GM21717 (cell line): ENCODE results near the gene AGO1.
"Not testable (repeated sequence)": the region's sequence is repeated elsewhere in the genome, so short reads cannot be mapped to it uniquely, and the experiment has no call there.

Experiments used
- ATAC-seq: cut with Tn5 transposase; IDR thresholded peaks from one replicate; pipeline ENCODE4 v1.9.1; 2021; ENCODE audit warnings: mild to moderate bottlenecking, moderate library complexity; ENCODE audit not compliant: unreplicated experiment

The AGO1 gene

DNA sequence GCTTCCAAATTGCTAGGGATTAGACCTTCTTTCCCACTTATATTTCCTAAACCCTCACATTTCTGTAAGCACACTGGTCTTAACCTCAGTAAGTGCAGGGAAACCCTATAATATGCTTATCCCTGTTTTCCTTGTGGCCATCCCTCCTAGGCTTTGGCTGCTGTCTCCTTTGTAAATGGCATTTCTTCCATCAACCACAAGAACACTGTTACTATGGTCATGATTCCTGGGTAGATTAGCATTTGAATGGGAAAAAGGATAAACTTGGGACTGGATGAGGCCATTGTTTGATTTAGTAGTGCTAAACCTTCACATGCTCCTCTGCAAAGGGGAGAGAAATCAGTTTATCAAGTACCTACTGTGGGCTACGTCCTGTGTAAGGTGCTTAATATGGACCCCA is 31.7 kb downstream of the AGO1 start:
- ATAC-seq: no peak

DNA sequence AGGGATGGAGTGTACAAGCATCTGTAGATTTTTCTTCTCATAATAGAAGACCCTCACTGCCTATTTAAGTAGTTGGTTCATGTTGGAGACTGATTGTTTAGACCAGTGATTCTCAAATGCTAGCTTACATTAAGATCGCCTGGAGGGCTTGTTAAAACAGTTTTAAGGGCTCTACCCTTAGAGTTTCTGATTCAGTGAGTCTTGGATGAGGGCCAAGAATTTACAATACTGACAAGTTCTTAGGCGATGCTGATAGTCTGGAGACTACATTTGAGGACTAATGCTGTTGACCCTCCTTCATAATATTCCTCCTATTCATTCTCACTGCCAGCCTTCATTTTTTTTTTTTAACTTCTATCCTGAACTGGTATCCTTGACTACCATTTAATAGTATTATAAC is 32.7 kb downstream of the AGO1 start:
- no peak for ATAC-seq

DNA sequence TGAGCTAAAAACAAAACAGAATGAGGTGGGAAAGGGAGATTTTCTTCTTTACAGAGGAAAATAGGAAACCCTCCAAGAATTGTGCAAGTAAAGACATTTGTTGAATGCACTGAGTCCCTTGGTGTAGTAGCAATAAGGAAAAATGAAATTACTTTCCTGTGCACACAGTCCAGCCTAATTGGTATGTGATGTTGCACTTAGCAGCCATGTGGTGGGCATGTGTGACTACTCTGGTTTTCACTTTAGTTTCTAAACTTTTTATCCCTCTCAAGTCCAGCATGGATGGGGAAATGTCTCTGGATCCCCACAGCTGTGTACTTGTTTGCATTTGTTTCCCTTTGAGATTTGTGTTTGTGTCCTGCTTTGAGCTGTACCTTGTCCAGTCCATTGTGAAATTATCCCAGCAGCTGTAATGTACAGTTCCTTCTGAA is 40.8 kb downstream of the AGO1 start:
- ATAC-seq: no peak

DNA sequence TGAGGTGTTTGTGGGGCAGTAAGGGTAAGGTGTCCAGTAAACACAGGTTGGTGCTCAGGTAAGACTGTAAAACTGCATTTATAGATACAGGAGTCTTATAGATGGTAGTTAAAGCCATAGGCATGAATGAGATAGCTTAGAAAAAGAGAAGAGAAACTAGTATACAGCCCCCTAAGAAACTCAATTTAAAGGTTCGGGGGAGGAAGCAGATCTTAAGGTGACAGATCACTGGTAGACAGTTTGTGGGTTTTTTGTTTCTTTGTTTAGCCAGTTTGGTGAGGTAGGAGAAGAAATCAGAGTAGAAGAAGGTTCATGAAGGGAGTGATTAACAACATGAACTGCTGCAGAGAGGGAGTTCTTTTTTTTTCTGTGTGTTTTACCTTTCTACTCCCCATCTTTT is 41.8 kb downstream of the AGO1 start:
- no peak for ATAC-seq

DNA sequence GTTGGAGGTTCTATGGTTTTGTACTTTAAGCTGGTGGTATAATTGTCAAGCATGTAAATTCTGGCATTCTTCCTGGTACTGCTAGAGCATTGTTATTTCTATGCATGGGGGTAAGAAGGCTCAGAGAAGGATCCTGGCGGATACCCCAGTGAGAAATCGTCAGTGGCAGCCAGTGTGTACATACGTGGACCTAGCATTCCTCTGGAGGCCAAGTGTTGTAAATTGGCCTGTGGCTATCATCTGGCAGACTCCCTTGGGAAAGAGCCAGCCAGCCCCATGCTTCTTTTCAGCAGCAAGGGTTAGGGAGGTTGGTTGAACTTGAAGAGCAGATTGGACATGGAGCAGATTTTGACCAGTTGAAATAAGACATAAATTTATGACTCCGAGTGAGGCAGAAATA is 42.7 kb downstream of the AGO1 start:
- ATAC-seq: no peak

DNA sequence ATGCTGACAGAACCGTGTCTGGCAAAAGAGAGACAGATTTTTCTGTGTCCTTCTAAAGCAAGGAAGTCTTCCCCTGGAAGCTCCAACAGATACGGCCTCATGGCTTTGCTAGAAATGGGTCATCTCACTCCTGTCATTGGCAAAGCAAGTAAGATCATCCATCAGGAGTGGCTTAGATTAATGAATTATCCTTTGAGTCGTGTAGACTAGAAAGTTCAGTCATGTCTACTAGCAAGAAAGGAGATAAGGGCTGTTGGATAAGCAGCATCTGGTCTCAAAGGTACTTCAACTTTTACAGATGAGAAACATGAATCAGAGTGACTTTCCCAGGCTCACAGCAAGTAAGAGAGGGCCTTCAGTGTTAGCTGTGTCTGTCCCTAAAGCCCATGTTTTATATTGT is 44.5 kb downstream of the AGO1 start:
- no peak for ATAC-seq

DNA sequence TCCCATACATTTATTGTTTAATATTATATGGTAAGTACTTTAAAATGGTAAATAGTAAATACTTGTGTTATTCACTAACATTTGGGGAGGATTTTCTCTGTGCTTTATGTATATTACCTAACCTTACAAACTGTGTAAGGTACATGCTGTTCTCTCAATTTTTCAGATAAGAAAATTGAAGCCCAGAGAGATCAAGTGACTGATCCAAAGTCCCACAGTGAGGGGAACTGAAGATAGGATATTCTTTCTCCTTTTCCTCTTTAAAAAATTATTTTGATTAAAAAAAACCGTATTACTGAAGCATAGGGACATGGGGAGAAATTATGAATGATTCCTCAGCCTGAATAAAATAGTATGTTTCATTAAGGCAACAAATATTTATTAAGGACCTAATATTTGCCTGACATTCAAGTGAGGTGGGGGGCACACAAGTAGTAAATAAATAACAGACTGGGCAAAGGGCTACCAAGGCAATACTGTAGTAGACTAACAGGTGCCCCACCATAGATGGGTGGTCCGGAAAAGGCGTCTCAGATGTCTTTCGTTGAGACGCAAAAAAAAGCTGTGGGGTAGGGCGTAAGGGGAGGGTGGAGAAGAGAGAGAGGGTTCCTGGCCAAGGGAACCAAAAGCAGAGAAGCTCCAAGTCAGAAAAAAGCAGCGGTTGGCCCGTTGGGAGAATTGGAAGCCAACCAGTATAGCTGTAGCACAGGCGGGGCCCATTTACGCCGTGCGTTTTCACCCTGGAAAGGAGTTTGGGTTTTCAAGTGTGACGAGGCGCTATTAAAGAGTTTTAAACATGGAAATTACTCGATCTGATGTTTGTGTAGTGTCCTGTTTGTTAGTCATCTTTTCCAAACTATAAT is 47.0 kb downstream of the AGO1 start:
- ATAC-seq: no peak

DNA sequence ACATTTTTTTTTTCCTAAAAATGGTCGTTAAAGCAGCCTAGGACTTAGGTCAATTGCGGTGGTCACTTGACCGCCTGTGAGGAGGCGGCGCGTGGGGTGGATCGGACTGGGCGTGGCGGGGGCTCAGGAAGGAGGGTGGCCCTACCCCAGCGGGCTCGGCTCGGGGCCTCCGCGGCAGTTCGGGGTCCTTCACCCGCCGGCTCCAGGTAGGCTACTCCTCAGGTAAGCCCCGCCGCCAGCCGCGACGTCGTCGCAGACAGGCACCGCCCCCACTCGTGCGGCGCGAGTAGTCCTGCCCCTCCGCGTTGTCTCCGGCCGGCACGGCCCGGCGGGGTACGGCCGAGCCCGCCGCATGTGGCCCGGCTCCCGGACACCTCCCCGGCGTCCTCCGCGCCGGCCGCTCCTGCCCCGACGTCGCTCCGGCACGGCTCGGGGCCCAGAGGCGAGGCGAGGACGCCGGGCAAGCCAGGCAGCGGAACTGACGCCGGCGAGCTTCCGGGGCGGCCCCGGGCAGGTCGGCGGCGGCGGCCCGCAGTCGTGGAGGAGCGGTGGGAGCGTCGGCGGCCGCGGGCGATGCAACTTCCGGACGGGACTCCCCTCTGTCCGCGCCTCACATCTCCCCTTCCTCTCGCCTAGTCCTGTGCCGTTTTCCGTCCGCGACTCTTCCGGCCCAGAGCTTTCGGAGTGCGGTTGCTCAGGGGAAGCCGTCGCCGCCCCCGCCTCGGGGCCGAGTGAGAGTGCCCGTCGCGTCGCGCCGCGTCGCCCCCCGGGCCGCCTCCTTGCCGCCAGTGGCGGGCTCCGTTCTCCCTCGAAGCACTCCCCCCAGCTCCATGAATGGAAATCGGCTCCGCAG is 47.8 kb downstream of the AGO1 start, which contains the start of gene AGO3:
Gene AGO3 (plus strand): TSS at position 513 of the 853 bp plus-strand sequence. CDS start 322 bp downstream, at position 835.
- ATAC-seq: peak; percentile 68

DNA sequence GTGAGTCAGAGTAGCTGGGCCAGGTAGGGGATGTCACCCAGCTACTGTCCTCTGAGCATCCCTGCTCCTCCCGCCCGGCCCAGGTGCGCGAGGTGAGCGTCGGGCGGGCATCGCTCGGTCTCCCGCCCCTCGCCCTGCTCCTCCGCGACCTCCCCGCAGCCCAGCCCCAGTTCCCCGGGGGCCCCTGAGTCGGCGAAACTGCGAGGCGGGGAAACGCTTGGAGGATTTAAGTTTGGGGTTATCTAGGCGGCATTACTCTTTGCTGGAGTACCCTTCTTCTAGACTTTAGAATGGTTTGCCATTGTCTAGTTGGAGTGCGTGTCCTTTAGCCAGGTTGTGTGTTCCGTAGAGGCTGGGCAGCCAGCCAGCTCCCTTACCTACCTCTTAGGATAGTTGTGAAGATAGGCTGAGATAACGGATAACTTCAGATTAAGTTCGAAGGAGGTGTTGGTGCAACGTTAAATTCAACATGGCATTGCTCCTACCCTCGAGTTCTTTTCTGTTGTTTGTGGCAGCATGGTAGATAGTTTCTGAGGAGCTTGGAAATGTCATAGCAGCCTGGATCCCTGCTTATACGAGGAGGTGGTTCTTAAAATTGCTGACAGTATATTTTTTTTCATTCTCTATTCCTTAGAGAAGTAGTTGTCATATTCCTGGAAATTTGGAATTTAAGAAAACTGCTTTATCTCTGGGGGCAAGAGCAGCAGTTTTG is 48.6 kb downstream of the AGO1 start:
- peak; percentile 35 for ATAC-seq

DNA sequence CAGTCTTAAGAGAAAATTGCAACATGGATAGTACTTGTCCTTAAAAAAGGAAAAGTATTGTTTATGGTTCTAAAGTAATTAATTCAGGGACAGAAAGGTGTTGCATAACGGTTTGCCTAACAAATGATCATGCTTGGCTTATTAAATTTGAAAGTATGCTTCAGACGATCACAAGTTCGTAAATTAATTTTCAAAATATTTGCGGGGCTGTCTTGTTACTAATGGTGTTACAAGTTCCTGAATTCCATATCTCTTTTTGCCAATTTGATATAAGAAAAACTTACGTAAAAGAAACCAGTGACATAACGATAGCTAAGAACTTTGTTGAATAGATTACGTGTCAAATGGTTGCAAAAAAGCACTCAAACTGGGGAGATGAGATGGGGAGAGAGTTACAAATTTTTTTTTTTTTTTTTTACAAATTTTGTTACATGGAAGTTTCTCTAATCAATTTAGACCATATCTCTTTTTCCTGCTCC is 49.2 kb downstream of the AGO1 start:
- no peak for ATAC-seq

DNA sequence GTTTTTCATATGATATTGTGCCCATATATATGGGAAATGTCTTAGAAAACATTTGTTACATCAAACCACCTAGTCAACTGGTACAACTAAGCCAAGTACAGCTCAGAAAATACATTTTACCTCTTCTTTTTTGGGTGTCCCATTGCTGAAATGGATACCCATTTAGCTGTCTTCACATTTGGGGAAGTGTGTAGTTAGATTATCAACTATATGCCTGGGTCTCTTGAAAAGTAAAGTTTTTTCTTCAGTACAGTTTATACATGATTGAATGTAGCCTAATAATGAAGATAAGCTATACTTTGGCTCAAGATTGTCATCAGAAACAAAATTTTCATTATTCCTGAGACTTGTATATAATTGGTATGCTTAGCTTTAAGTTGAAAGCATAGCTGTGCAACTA is 49.9 kb downstream of the AGO1 start:
- no peak for ATAC-seq

DNA sequence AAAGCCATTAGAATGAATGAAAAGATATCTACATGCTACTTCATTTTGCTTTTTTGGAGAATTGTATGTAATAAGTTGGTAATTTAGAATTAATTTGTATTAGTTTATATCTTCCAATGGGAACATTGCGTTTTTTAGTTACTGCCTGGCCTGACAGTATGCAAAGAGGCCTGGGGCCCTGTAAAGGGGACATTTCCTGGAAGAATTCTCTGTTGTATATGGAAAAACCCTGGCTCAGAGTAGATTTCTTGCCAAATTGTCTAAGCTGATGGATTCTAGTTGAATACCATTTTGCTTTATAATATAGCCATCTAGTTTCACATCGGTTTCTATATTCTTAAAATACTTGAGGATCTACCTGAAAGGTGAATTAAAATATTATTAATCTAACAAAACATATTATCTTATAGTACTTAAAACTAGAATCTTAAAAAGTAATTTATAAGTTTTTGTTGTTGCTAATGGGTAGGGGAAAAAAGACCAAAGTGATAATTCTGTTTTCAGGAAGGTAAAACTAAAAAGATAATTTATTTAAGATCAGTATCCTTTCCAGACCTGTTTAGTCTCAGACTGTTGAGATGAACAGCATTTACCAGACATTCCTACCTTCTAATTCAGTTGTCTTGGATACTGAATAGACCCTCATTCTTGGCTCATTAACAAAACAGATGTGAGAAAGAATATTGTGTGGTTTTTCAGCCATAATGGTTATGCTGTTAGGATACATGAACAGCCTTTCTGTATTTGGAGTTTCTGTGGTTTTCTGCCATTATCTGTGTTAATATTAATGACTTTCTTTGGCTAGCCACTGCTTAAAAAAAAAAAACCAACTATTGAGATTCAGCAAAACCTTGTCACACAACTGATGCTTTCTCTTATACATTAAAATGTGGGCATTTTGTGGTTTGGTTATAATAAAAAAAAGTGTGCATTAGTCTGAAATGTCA is 52.7 kb downstream of the AGO1 start:
- no peak for ATAC-seq

DNA sequence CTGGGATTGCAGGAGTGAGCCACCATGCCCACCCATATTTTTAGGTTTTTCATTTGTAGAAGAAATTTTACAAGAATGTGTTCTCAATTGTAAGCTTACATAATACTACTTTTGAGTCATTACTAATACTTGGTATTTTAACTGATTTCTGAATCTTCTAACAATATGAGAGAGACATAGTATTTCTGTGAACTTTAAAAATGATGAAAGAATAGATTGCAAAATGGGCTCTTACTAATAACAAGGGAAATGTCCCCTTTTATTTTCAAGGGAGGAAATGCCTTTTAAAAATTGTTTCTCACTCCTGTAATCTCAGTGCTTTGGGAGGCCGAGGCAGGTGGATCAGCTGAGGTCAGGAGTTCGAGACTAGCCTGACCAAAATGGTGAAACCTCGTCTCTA is 53.8 kb downstream of the AGO1 start:
- no peak for ATAC-seq

DNA sequence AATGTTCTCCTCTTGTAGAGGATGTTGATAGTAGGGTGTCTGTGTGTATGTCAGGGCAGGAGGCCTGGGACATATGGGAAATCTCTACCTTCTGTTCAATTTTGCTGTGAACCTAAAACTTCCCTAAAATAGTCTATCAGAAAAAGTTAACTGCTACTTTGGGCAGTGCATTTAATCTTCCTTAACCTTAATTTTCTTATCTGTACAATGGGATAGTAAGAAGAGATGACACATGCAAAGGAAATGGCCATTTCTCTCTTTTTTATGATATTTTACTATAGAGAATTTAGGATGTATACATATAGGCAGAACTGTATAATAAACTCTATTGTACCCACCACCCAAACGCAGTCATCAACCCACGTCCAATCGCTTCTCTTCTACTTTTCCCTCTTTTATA is 56.5 kb downstream of the AGO1 start:
- ATAC-seq: no peak

DNA sequence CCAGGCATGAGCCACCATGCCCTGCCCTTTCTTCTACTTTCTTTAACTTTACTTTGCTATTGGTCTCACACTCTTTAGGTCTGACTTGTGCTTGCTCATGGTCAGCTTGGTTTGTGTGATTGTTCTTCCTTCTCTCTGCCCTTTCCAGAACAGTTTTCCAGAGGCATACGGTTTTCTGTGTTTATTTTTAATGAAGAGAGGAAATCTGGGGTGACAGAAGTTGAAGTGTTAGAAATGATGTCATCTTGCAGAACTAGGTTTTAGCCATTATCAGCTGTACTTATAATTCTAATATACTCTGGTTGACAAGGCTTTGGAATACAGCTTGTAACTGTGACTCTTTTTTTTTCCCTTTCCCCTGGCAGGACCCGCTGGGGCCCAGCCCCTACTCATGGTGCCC is 62.3 kb downstream of the AGO1 start:
- ATAC-seq: no peak

DNA sequence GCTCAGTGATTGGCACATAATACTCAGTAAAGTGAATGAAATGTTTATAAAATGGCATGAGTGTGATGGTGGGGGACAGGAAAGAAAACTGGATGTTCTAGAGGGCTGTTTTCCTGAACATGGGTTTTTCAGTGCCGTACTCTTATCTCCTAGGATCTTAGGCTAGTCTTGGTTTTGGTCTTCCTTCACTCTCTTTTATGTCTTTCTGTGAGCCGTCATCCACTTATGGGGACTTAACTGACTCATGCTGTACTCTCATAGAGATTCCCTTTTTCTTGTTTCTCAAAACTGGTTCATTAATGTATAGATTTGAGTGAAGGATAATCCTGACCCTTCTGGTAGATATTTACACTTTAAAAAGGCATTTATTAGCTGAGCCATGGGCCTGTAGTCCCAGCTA is 64.5 kb downstream of the AGO1 start:
- no peak for ATAC-seq

DNA sequence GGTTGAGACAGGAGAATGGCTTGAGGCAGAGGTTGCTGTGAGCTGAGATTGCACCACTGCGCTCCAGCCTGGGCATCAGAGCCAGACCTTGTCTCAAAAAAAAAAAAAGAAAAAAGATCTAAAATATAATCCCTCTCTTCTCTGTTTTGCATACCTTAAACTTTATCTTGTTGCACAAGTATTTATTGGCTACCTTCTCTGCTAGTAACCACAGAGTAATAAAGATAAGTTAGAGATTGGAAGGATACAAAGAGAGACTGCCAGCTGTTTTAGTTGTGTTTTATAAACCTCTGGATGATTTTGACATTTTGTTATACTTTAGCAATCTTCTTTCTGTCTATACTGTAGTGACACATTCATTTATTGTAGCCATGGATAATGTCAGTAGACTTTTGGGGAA is 75.5 kb downstream of the AGO1 start:
- ATAC-seq: no peak

DNA sequence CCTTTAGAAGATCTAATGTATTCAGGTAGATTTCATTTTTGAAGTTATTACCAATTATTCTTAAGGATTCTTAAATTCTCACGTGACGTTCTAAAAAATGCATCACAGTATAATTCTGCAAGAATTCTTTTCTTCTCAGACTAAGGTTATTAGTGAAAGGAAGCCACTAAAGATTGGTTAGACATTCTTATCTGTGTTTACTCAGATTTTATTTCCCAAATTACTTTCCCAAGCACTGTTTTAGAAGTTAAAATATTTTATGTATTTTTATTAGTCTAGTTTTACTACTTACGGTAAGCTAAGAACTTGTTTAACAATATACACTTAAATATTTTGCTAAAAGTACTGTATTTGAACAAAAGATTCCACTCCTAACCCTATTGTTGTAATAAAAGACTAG is 76.3 kb downstream of the AGO1 start:
- no peak for ATAC-seq

DNA sequence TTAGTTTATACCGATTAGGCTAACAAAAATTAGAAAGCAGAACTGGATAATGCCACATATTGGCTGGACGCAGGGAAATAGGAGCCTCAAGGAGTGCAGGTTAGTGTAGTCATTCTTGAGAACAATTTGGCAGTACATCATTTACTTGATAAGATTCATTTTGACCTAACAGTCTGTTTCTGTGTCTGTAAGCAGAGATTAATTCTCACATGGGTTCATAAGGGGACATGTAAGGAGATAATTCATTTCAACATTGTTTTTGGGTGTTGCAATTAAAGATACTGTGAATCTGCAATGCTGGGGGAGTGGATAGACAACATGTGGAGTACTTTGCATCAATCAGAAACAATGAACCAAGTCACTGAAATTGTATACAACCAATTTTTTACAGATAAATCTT is 79.9 kb downstream of the AGO1 start:
- no peak for ATAC-seq

DNA sequence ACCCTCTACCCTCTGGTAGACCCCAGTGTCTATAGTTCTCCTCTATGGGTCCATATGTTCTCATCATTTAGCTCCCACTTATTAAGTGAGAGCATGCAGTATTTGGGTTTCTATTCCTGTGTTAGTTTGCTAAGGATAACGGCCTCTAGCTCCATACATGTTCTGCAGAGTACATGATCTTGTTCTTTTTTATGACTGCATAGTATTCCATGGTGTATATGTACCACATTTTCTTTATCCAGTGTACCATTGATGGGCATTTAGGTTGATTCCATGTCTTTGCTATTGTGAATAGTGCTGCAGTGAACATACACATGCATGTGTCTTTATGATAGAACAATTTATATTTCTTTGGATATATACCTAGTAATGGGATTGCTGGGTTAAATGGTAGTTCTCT is 81.3 kb downstream of the AGO1 start:
- not testable (repeated sequence) for ATAC-seq
